GM19035 (cell line): Measurements from ENCODE around the gene SLX1A.
"Not testable (repeated sequence)": the region's sequence is repeated elsewhere in the genome, so short reads cannot be mapped to it uniquely, and the experiment has no call there.

Source experiments
- ATAC-seq: cut with Tn5 transposase; IDR thresholded peaks from one replicate; pipeline ENCODE4 v1.9.1; 2021; ENCODE audit not compliant: unreplicated experiment

Gene SLX1A

GRCh38 chr16:30217082-30217481 is 23.4 kb downstream of the SLX1A start:
- ATAC-seq, result not testable (repeated sequence)
